Stimulated activated CD4-positive, alpha-beta T cell treated with anti-CD3 and anti-CD28 coated beads, Interleukin-4, amount 100 ng/mL, for 4 hours (primary cell): ENCODE measurements around the gene CFAP410.
"Not testable (repeated sequence)": the region's sequence is repeated elsewhere in the genome, so short reads cannot be mapped to it uniquely, and the experiment has no call there.

Experiments
- DNase-seq, 2 experiments: peaks; one replicate each; pipeline ENCODE4 v3.0.0-alpha.2; 2020

The CFAP410 gene

GRCh38 chr21:44350773-44351481, 11.7 kb upstream of the CFAP410 start:
- DNase-seq = no peak

GRCh38 chr21:44349847-44350772, 10.9 kb upstream of the CFAP410 start:
- no peak for DNase-seq

GRCh38 chr21:44349416-44349846, 10.2 kb upstream of the CFAP410 start:
- DNase-seq = no peak

- no peak for DNase-seq
These were observed 9.7 kb upstream of the CFAP410 start for GRCh38 chr21:44348861-44349260.

GRCh38 chr21:44347911-44348451, 8.8 kb upstream of the CFAP410 start:
- no peak for DNase-seq

- DNase-seq = no peak
These were observed 6.3 kb upstream of the CFAP410 start for GRCh38 chr21:44345495-44345894.

GRCh38 chr21:44344541-44345183, 5.5 kb upstream of the CFAP410 start:
- DNase-seq = no peak

GRCh38 chr21:44342981-44343380, 3.8 kb upstream of the CFAP410 start:
- not testable (repeated sequence) for DNase-seq

- not testable (repeated sequence) for DNase-seq
These were observed 2.7 kb upstream of the CFAP410 start for GRCh38 chr21:44341726-44342458.

- peak in 1 of 2 experiments; percentile 27 for DNase-seq
These were observed 972 bp downstream of the CFAP410 start for GRCh38 chr21:44337941-44338895.

GRCh38 chr21:44337449-44337848, 1.7 kb downstream of the CFAP410 start:
- DNase-seq = no peak

GRCh38 chr21:44335266-44336059, 3.7 kb downstream of the CFAP410 start:
- DNase-seq = no peak

GRCh38 chr21:44334329-44335030, 4.7 kb downstream of the CFAP410 start:
- DNase-seq = no peak

- DNase-seq = no peak
These were observed 5.5 kb downstream of the CFAP410 start for GRCh38 chr21:44333509-44334328.

GRCh38 chr21:44332965-44333364, 6.2 kb downstream of the CFAP410 start:
- no peak for DNase-seq

- DNase-seq = no peak
These were observed 6.8 kb downstream of the CFAP410 start for GRCh38 chr21:44332383-44332782.

GRCh38 chr21:44331650-44332307, 7.4 kb downstream of the CFAP410 start:
- no peak for DNase-seq

- DNase-seq = no peak
These were observed 8.0 kb downstream of the CFAP410 start for GRCh38 chr21:44331209-44331608.
